ENCODE data around the gene FBLN1.
A peak's percentile ranks its signal among the peaks of the same experiment; 100 is the strongest.
"Not testable (repeated sequence)": the region's sequence is repeated elsewhere in the genome, so short reads cannot be mapped to it uniquely, and the experiment has no call there.

The FBLN1 gene

GRCh38 chr22:45584621-45585436, 82.1 kb downstream of the FBLN1 start:
- H3K36me3 ChIP-seq (ENCODE audit: control insufficient read depth, insufficient read depth, low read length), result peaks cover 13% of the 10 kb centered on the region
- peaks cover 40% of the 10 kb centered on the region for H3K4me1 ChIP-seq (ENCODE audit: control insufficient read depth, insufficient read depth, low read length, poor library complexity, severe bottlenecking)
- H3K4me3 ChIP-seq (ENCODE audit: extremely low read depth, insufficient read depth, low read length, poor library complexity, severe bottlenecking), result no peak overlapping the region
- H3K27ac ChIP-seq (ENCODE audit: low read depth, low read length, severe bottlenecking), result no peak overlapping the region
- no peaks in the 10 kb centered on the region for H3K9me3 ChIP-seq (ENCODE audit: control insufficient read depth, low read length)
- WGBS, 2 experiments (ENCODE audit: insufficient coverage in 2 of 2), result 92 to 94% methylated on average over 16 of the region's 17 CpGs

- Histone ChIP-seq H3K4me1 (ENCODE audit: control insufficient read depth, insufficient read depth, low read length, poor library complexity, severe bottlenecking) (peaks cover 35% of the 10 kb centered on the region), H3K36me3 (ENCODE audit: control insufficient read depth, insufficient read depth, low read length) (peaks cover 13% of the 10 kb centered on the region), H3K27ac (ENCODE audit: low read depth, low read length, severe bottlenecking) (no peak overlapping the region), H3K4me3 (ENCODE audit: extremely low read depth, insufficient read depth, low read length, poor library complexity, severe bottlenecking) (no peak overlapping the region), H3K9me3 (ENCODE audit: control insufficient read depth, low read length) (no peaks in the 10 kb centered on the region)
- WGBS, 2 experiments (ENCODE audit: insufficient coverage in 2 of 2), result 82 to 93% methylated on average over 12 to 13 of the region's 13 CpGs
Measured at GRCh38 chr22:45585437-45585755, 82.7 kb downstream of the FBLN1 start.

- H3K4me3 ChIP-seq (ENCODE audit: extremely low read depth, insufficient read depth, low read length, poor library complexity, severe bottlenecking), result no peak overlapping the region
- peaks cover 13% of the 10 kb centered on the region for H3K36me3 ChIP-seq (ENCODE audit: control insufficient read depth, insufficient read depth, low read length)
- WGBS, 2 experiments (ENCODE audit: insufficient coverage in 2 of 2), result 92 to 93% methylated on average over 15 to 17 of the region's 19 CpGs
- no peaks in the 10 kb centered on the region for H3K9me3 ChIP-seq (ENCODE audit: control insufficient read depth, low read length)
- peaks cover 29% of the 10 kb centered on the region for H3K4me1 ChIP-seq (ENCODE audit: control insufficient read depth, insufficient read depth, low read length, poor library complexity, severe bottlenecking)
- no peak overlapping the region for H3K27ac ChIP-seq (ENCODE audit: low read depth, low read length, severe bottlenecking)
Measured at GRCh38 chr22:45585946-45586540, 83.4 kb downstream of the FBLN1 start.

GRCh38 chr22:45586651-45587405, 84.1 kb downstream of the FBLN1 start:
- Histone ChIP-seq H3K36me3 (ENCODE audit: control insufficient read depth, insufficient read depth, low read length) (peaks cover 16% of the 10 kb centered on the region), H3K4me3 (ENCODE audit: extremely low read depth, insufficient read depth, low read length, poor library complexity, severe bottlenecking) (no peak overlapping the region), H3K9me3 (ENCODE audit: control insufficient read depth, low read length) (no peaks in the 10 kb centered on the region), H3K27ac (ENCODE audit: low read depth, low read length, severe bottlenecking) (peak overlapping the region; percentile 84), H3K4me1 (ENCODE audit: control insufficient read depth, insufficient read depth, low read length, poor library complexity, severe bottlenecking) (peaks cover 26% of the 10 kb centered on the region)
- 91 to 98% methylated on average over 15 to 28 of the region's 31 CpGs for WGBS, 2 experiments (ENCODE audit: insufficient coverage in 2 of 2)

- Histone ChIP-seq H3K36me3 (ENCODE audit: control insufficient read depth, insufficient read depth, low read length) (peaks cover 20% of the 10 kb centered on the region), H3K9me3 (ENCODE audit: control insufficient read depth, low read length) (no peaks in the 10 kb centered on the region), H3K4me1 (ENCODE audit: control insufficient read depth, insufficient read depth, low read length, poor library complexity, severe bottlenecking) (peaks cover 26% of the 10 kb centered on the region), H3K4me3 (ENCODE audit: extremely low read depth, insufficient read depth, low read length, poor library complexity, severe bottlenecking) (no peak overlapping the region), H3K27ac (ENCODE audit: low read depth, low read length, severe bottlenecking) (peak overlapping the region; percentile 84)
- 72 to 79% methylated on average over 10 to 15 of the region's 17 CpGs for WGBS, 2 experiments (ENCODE audit: insufficient coverage in 2 of 2)
Measured at GRCh38 chr22:45587638-45588505, 85.2 kb downstream of the FBLN1 start.

GRCh38 chr22:45589556-45589955, 86.9 kb downstream of the FBLN1 start:
- peaks cover 23% of the 10 kb centered on the region for H3K36me3 ChIP-seq (ENCODE audit: control insufficient read depth, insufficient read depth, low read length)
- no peaks in the 10 kb centered on the region for H3K9me3 ChIP-seq (ENCODE audit: control insufficient read depth, low read length)
- no peak overlapping the region for H3K4me3 ChIP-seq (ENCODE audit: extremely low read depth, insufficient read depth, low read length, poor library complexity, severe bottlenecking)
- H3K4me1 ChIP-seq (ENCODE audit: control insufficient read depth, insufficient read depth, low read length, poor library complexity, severe bottlenecking), result peaks cover 17% of the 10 kb centered on the region
- H3K27ac ChIP-seq (ENCODE audit: low read depth, low read length, severe bottlenecking), result no peak overlapping the region
- WGBS, 2 experiments (ENCODE audit: insufficient coverage in 2 of 2), result 91 to 95% methylated on average over 6 to 8 of the region's 8 CpGs

- no peaks in the 10 kb centered on the region for H3K9me3 ChIP-seq (ENCODE audit: control insufficient read depth, low read length)
- 91 to 92% methylated on average over 9 to 12 of the region's 13 CpGs for WGBS, 2 experiments (ENCODE audit: insufficient coverage in 2 of 2)
- H3K27ac ChIP-seq (ENCODE audit: low read depth, low read length, severe bottlenecking), result no peak overlapping the region
- H3K4me1 ChIP-seq (ENCODE audit: control insufficient read depth, insufficient read depth, low read length, poor library complexity, severe bottlenecking), result peaks cover 17% of the 10 kb centered on the region
- peaks cover 19% of the 10 kb centered on the region for H3K36me3 ChIP-seq (ENCODE audit: control insufficient read depth, insufficient read depth, low read length)
- H3K4me3 ChIP-seq (ENCODE audit: extremely low read depth, insufficient read depth, low read length, poor library complexity, severe bottlenecking), result no peak overlapping the region
Measured at GRCh38 chr22:45590262-45590661, 87.6 kb downstream of the FBLN1 start.

- peaks cover 17% of the 10 kb centered on the region for H3K4me1 ChIP-seq (ENCODE audit: control insufficient read depth, insufficient read depth, low read length, poor library complexity, severe bottlenecking)
- not testable (repeated sequence) for H3K9me3 ChIP-seq (ENCODE audit: control insufficient read depth, low read length); H3K4me3 ChIP-seq (ENCODE audit: extremely low read depth, insufficient read depth, low read length, poor library complexity, severe bottlenecking); H3K36me3 ChIP-seq (ENCODE audit: control insufficient read depth, insufficient read depth, low read length); H3K27ac ChIP-seq (ENCODE audit: low read depth, low read length, severe bottlenecking)
- WGBS, 2 experiments (ENCODE audit: insufficient coverage in 2 of 2), result 95 to 97% methylated on average over 19 of the region's 26 CpGs
Measured at GRCh38 chr22:45591633-45592213, 89.0 kb downstream of the FBLN1 start.

- 93% methylated on average over 7 of the region's 8 CpGs for WGBS, 2 experiments (ENCODE audit: insufficient coverage in 2 of 2)
- no peaks in the 10 kb centered on the region for H3K4me1 ChIP-seq (ENCODE audit: control insufficient read depth, insufficient read depth, low read length, poor library complexity, severe bottlenecking)
- no peaks in the 10 kb centered on the region for H3K9me3 ChIP-seq (ENCODE audit: control insufficient read depth, low read length)
- no peak overlapping the region for H3K4me3 ChIP-seq (ENCODE audit: extremely low read depth, insufficient read depth, low read length, poor library complexity, severe bottlenecking)
- no peak overlapping the region for H3K27ac ChIP-seq (ENCODE audit: low read depth, low read length, severe bottlenecking)
- peaks cover 10% of the 10 kb centered on the region for H3K36me3 ChIP-seq (ENCODE audit: control insufficient read depth, insufficient read depth, low read length)
Measured at GRCh38 chr22:45594123-45594941, 91.6 kb downstream of the FBLN1 start.

Measured in mesodermal cell (in vitro differentiated cells).